Astrocyte (in vitro differentiated cells and primary cell): ENCODE measurements around the gene DIRAS1.

Experiments
- EZH2 ChIP-seq: IDR thresholded peaks from 2 replicates; pipeline ENCODE4 v1.6.1; 2012; ENCODE audit warnings: mild to moderate bottlenecking, low read length, inconsistent platforms; ENCODE audit not compliant: insufficient read depth
- TF ChIP-seq, protein P1 (sequence below): IDR thresholded peaks from 2 replicates; pipeline ENCODE4 v1.5.1; 2011; ENCODE audit warnings: low read depth, mild to moderate bottlenecking, inconsistent platforms, low read length, moderate library complexity; ENCODE audit not compliant: insufficient read depth

DNA sequence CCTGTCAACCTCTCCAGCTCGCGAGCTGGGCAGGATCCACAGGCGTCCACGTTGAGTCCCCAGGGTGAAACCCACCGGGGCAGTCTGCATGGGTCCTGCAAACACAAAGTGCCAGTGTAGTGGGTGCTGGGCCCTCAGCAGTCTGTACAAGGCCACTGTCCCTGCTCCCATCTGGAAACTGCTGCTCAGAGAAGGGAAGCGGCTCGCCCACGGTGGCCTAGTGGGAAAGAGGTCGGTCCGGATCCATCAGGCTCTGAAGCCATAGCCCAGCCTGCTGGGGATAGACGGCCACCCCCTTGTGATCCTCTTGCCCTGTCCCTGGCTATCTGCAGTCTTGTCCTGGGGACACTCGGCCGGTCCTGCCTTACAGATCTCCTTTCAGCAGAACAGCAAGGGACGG is 2.6 kb upstream of the DIRAS1 start:
- TF ChIP-seq EZH2: no peak
- TF ChIP-seq, protein P1, sequence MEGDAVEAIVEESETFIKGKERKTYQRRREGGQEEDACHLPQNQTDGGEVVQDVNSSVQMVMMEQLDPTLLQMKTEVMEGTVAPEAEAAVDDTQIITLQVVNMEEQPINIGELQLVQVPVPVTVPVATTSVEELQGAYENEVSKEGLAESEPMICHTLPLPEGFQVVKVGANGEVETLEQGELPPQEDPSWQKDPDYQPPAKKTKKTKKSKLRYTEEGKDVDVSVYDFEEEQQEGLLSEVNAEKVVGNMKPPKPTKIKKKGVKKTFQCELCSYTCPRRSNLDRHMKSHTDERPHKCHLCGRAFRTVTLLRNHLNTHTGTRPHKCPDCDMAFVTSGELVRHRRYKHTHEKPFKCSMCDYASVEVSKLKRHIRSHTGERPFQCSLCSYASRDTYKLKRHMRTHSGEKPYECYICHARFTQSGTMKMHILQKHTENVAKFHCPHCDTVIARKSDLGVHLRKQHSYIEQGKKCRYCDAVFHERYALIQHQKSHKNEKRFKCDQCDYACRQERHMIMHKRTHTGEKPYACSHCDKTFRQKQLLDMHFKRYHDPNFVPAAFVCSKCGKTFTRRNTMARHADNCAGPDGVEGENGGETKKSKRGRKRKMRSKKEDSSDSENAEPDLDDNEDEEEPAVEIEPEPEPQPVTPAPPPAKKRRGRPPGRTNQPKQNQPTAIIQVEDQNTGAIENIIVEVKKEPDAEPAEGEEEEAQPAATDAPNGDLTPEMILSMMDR: no peak
